Measurements from ENCODE around the gene GTF3A.

GRCh38 chr13:27393101-27393500 lies 31.3 kb upstream of the GTF3A start:
- TF ChIP-seq POLR2A (IDR thresholded peaks at IDR 0.05) (no peak), POLR2AphosphoS5 (IDR thresholded peaks at IDR 0.05) (no peak), CTCF (IDR thresholded peaks at IDR 0.05 in 8 of 11, conservative IDR thresholded peaks at IDR 0.05 in 3 of 11) (no peak)
